ENCODE measurements around the gene PRDM7. TPM values are rescaled to one million over a fixed set of nuclear protein-coding genes. Genes with fewer than 3 reads are reported as not detected.

PRDM7 gene
- total RNA-seq, 1 experiment from 2014 or later: not detected

- H3K36me3 Mint-ChIP-seq (ENCODE audit: insufficient read depth, unreplicated experiment): peaks cover 47% of the 10 kb centered on the region
Observed at GRCh38 chr16:90015586-90016338, 61.4 kb downstream of the PRDM7 start.

GRCh38 chr16:90012991-90013745 is 64.0 kb downstream of the PRDM7 start:
- no peaks in the 10 kb centered on the region for H3K9me3 ChIP-seq
- Mint-ChIP-seq H3K4me3 (ENCODE audit: unreplicated experiment) (no peak overlapping the region), H3K36me3 (ENCODE audit: insufficient read depth, unreplicated experiment) (peaks cover 42% of the 10 kb centered on the region), H3K27me3 (ENCODE audit: insufficient read depth, unreplicated experiment) (no peaks in the 10 kb centered on the region), H3K27ac (ENCODE audit: unreplicated experiment) (no peak overlapping the region), H3K9me3 (ENCODE audit: unreplicated experiment) (no peaks in the 10 kb centered on the region), H3K4me1 (ENCODE audit: low read depth, unreplicated experiment) (no peaks in the 10 kb centered on the region)
- intact Hi-C loops (cut with micrococcal nuclease; ENCODE audit: unreplicated experiment): no loop called here
- no peak for TF ChIP-seq CTCF (IDR thresholded peaks at IDR 0.05; ENCODE audit: insufficient read depth in 1 of 2, low read depth in 1 of 2, low read length in 1 of 2, severe bottlenecking in 1 of 2, unreplicated experiment in 1 of 2)
- no peak for DNase-seq
- ChIA-PET CTCF (no interaction called here), POLR2A (interaction anchor here (0.6 kb wide), 1 partner anchor 95 kb away, joined by 3 read pairs; the partner anchor contains the start of gene MC1R)
- no peak overlapping the region for H3K4me3 ChIP-seq (ENCODE audit: low read depth, low read length)
- H3K4me1 ChIP-seq: peaks cover 13% of the 10 kb centered on the region
- no TSS peak for BruUV-seq (replicated peaks)
- no peaks in the 10 kb centered on the region for H3K27me3 ChIP-seq (replicated peaks; ENCODE audit: control insufficient read depth, insufficient read depth, low read length)
- no peaks in the 10 kb centered on the region; the same call in 1 of the 2 replicates for H3K36me3 ChIP-seq (ENCODE audit: control insufficient read depth, insufficient read depth, low read length)

More at GRCh38 chr16:90015586-90016338, 61.4 kb downstream of the PRDM7 start:
- no peaks in the 10 kb centered on the region for H3K27me3 ChIP-seq (replicated peaks; ENCODE audit: control insufficient read depth, insufficient read depth, low read length)
- no peak for TF ChIP-seq CTCF (IDR thresholded peaks at IDR 0.05; ENCODE audit: insufficient read depth in 1 of 2, low read depth in 1 of 2, low read length in 1 of 2, severe bottlenecking in 1 of 2, unreplicated experiment in 1 of 2)
- H3K27me3 Mint-ChIP-seq (ENCODE audit: insufficient read depth, unreplicated experiment): no peaks in the 10 kb centered on the region
- H3K4me3 ChIP-seq (ENCODE audit: low read depth, low read length): no peak overlapping the region
- H3K4me1 Mint-ChIP-seq (ENCODE audit: low read depth, unreplicated experiment): peaks cover 7% of the 10 kb centered on the region
- H3K4me3 Mint-ChIP-seq (ENCODE audit: unreplicated experiment): no peak overlapping the region
- no TSS peak for BruUV-seq (replicated peaks)
- ChIA-PET CTCF (no interaction called here), POLR2A (no interaction called here)
- no peaks in the 10 kb centered on the region for H3K9me3 Mint-ChIP-seq (ENCODE audit: unreplicated experiment)
- no peak for DNase-seq
- intact Hi-C loops (cut with micrococcal nuclease; ENCODE audit: unreplicated experiment): no loop called here
- H3K36me3 ChIP-seq (ENCODE audit: control insufficient read depth, insufficient read depth, low read length): no peaks in the 10 kb centered on the region; the same call in 1 of the 2 replicates
- H3K27ac Mint-ChIP-seq (ENCODE audit: unreplicated experiment): no peak overlapping the region
- H3K9me3 ChIP-seq: no peaks in the 10 kb centered on the region
- peaks cover 17% of the 10 kb centered on the region for H3K4me1 ChIP-seq

GRCh38 chr16:90011908-90012501 is 65.1 kb downstream of the PRDM7 start:
- Histone ChIP-seq H3K4me1 (0 out of 2 replicates have a peak, but pooled peaks cover 7% of the 10 kb centered on the region), H3K4me3 (ENCODE audit: low read depth, low read length) (no peak overlapping the region), H3K9me3 (no peaks in the 10 kb centered on the region), H3K36me3 (ENCODE audit: control insufficient read depth, insufficient read depth, low read length) (no peaks in the 10 kb centered on the region; the same call in 1 of the 2 replicates), H3K27me3 (replicated peaks; ENCODE audit: control insufficient read depth, insufficient read depth, low read length) (no peaks in the 10 kb centered on the region)
- H3K36me3 Mint-ChIP-seq (ENCODE audit: insufficient read depth, unreplicated experiment): peaks cover 49% of the 10 kb centered on the region
- no peak overlapping the region for H3K4me3 Mint-ChIP-seq (ENCODE audit: unreplicated experiment)
- H3K9me3 Mint-ChIP-seq (ENCODE audit: unreplicated experiment): no peaks in the 10 kb centered on the region
- H3K4me1 Mint-ChIP-seq (ENCODE audit: low read depth, unreplicated experiment): no peaks in the 10 kb centered on the region
- DNase-seq: no peak
- intact Hi-C loops (cut with micrococcal nuclease; ENCODE audit: unreplicated experiment): no loop called here
- ChIA-PET POLR2A (no interaction called here), CTCF (no interaction called here)
- no TSS peak for BruUV-seq (replicated peaks)
- H3K27me3 Mint-ChIP-seq (ENCODE audit: insufficient read depth, unreplicated experiment): no peaks in the 10 kb centered on the region
- no peak overlapping the region for H3K27ac Mint-ChIP-seq (ENCODE audit: unreplicated experiment)
- no peak for TF ChIP-seq CTCF (IDR thresholded peaks at IDR 0.05; ENCODE audit: insufficient read depth in 1 of 2, low read depth in 1 of 2, low read length in 1 of 2, severe bottlenecking in 1 of 2, unreplicated experiment in 1 of 2)

Data from Caco-2 (cell line).